SW 1271 (cell line): Measurements from ENCODE around the gene JPH3.

Experiments used
- DNase-seq, 2 experiments: peaks; one replicate each; lab custom pipeline; 2025; lab: John Stamatoyannopoulos, UW

Gene JPH3

DNA sequence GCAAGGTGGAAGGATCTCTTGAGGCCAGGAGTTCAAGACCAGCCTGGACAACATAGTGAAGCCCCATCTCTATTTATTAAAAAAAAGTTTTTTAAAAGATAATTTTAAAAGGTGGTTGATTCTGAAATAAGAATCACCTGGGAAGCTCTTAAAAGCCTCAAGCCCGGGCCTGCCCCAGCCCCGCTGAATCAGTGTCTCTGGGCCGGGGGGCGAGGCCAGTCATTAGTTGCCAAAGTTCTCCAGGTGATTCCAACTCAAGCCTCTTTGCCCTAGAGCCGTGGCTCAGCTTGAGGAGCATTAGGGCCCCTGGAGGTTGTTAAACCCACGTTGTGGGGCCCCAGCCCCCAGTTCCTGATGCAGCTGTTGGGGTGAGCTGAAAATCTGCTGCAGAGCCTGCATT lies 24.6 kb downstream of the JPH3 start:
- no peak for DNase-seq

DNA sequence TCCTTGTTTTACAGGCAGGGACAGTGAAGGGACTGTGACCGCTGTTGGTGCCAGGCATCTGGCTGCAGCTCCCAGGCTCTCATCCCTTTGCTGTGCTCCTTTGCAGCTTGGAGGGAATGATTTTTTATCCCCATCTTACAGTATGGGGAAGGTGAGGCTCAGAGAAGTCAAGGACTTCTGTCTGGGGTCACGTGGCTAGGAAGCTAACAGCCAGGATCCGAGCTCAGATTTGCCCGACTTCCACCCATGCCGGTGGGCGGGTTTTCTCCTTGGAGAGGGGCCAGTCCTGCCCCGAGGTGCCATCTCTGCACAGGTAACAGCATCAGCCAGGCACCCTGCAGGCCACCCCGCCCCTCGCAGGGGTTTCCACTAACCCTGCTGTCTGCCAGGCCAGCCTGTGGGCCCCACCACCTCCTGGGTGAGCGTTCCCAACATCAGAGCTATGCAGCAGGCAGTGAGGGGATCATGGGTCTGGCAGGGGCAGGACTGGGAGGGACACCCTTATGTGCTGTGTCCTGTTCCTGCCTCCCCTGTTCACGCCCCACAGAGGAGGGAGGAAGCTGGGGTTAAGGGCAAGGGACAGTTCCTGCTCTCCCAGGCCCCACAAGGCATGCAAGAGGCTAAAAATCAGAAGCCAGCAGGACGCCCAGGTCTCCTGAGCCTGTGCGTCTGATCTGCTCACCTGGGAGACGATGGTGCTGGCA lies 25.4 kb downstream of the JPH3 start:
- DNase-seq, result no peak

DNA sequence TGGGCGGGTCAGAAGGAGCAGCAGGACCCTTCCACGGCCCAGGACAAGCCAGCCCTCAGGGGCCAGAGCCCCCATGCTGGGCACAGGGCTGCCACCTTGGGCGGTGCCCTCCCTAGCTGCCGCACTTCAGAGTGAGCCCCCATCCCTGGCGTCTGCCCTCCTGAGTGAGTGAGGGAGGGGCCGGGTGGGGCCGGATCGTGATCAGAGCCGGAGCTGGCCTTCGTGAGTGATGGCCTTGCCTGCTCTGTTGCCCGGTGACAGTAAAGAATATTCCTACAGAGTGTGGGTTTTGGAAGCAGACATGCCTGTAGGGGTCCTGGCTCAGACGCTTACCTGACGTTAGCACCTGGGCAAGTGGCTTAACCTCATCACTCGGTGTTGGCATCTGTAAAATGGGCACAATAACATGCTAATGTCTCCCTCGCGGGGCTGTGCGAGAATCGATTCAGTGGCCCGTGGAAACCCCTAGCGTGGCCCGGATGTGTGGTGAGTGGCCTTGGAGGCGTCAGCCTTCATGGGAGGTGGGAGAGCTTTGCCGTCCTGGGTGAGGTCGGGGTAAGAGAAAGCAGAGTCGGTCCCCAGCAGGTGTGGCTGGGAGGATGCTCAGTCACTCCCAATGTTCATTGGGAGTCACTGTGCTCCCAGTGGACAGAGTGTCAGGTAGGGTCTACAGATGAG lies 26.1 kb downstream of the JPH3 start:
- no peak for DNase-seq

DNA sequence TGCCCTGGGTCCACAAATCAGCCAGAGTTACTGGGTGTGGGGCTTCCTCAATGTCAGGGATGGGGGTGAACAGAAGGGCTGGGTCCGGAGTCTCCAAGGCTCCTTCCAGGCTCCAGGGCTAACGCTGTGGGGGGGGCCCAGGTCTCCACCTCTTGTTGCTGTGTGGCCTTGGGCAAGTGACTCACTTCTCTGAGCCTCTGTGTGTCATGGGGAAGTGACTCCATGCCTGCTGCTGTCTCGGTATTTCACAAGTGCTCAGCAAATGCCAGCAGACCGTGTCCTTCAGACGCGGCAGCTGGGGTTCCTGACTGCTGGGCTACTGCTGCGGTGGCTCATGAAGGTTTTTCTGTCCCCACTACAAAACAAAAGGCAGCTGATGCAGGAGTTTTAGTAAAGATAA lies 26.6 kb downstream of the JPH3 start:
- DNase-seq, result no peak

DNA sequence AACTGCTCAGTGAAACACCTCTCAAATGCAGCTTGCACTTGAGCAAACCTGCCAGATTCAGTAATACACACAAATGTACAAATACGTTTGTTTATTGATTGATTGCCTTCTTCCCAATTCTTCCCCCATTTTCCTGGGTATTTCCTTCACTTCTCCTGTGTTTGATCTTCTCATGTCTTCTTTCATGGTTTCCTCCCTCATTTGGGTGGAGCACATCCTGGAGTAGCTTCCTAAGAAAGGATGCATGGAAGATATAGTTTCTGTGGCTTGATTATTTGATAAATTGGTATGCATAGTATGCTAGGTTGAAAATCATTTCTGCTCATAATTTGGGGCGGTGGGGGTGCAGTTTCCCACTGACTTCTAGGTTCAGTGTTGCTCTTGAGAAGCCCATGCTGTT lies 28.8 kb downstream of the JPH3 start:
- no peak for DNase-seq

DNA sequence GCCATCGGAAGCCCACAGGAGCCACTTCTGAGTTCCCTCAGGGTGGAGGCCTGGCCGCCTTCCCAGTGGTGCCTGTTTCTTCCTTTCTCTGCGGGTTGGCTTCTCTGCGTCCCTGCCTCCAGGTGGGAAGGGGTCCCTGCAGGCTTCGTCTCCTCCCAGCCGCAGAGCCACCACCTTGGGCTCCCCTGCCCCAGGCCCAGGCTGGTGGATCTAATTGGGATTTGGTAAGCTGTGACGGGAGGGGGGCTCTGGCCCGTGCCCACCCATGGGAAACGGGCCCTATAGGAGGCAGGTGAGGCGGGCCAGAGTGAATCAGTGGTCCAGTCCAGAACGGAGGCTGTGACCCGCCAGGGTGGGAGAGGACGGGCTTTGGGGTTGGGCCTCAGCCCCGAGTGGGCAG lies 32.1 kb downstream of the JPH3 start:
- no peak for DNase-seq

DNA sequence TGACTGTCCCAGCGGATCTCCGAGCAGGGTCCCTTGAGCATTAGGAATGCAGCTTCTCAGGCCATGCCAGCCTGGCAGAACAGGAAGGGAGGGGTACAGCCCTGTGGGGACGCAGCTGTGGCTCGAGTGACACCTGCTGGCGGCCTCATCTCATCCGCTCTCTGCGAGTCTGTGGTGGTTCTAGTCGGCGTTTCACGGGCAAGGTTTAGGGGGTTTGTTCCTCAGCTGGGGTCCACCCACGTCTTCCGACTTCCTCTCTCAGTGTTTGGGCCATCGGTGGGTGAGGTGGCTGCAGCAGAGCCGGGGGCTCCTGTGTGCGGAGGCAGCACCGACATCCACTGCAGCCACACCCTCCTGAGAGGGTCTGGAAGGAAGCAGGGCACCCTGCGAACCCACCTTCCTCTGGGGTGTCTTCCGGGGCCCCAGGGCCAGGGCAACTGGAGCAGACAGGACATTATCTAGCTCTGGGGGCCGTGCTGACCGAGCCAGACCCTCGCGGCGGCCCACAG lies 33.3 kb downstream of the JPH3 start:
- DNase-seq, result peak in 1 of 2 experiments; percentile 60

DNA sequence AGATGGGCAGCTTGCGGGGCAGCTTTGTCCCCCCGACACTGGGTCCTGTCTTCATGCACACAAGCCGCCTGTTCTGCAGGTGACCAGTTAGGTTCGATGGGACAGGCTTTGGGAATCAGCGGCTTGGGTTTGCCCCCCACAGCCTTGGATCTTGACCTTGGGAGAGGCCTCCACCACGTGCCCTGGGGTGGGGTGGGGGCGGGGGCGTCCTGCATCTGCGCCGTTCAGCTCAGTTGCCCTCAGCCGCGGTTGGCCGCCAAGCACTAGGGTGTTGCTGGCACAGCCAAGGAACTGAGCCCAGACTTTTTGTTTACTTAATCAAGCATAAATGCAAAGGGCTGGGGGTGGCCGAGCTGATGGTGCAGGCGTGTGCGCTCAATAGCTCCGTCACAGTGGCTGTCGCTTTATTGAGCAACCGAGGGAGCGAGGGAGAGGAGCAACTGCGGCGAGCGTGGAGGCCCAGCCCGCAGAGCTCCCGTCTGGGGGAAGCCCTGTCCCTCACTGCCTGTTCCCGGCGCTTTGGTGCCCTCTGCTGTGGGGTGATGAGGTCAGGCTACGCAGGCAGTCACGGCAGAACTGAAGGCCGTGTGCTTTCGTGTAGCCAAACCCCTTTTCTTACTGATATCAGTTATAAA lies 33.9 kb downstream of the JPH3 start:
- DNase-seq, result peak; percentile 40 to 57

DNA sequence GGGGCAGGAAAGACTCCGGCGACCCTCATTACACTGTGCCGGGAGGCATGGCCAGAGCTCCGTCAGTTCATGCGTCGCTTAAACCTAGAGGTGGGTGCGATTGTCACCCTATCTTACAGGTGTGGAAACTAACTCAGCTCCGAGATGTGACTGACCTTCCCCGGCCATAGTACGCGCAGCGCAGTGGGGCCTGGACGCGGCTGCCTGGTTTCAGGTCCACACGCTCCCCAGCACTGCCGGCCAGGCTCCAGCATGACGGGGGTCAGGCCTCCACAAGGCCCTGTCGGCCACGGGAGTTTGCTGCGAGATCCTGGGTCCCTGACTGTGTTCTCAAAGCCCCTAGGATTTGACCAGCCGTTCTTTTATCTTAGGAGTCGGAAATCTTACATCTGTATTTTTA lies 34.4 kb downstream of the JPH3 start:
- DNase-seq, result no peak

DNA sequence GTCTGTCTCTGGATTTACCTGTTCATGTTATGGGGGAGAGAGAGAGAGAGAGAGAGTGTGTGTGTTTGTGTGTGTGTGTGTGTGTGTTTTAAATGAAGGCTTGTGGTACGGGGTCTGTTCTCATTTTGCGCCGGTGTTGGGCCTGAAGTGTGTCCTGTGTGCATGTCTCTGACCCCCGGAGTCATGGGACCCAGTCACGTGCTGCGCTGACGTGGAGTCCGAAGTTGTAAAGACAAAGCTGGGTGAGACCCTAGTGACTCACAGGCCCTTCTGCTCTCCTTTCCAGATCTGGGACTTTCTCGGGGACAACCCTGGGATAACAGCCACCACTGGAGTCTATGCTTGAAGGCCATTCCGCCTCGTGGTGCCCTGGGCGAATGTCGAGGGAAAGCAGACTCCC lies 35.0 kb downstream of the JPH3 start:
- DNase-seq, result no peak

DNA sequence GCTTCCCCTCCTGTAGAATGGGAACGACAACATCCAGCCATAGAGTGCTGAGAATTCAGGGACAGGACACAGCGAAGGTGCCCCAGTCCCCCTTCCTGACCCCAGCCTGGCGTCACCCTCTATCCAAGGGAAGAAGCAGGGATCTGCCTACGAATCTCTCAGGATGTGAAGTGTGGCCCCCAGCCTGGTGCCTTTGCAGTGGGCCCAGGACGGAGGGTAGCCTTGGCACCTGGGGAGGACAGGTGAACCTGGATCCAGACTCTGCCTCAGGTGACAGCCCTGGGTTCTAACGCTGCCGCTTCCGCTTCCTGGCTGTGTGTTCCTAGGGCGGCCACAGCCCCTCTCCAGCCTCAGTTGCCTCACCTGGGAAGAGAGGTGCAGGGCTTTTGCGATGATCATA lies 36.4 kb downstream of the JPH3 start:
- DNase-seq, result no peak

DNA sequence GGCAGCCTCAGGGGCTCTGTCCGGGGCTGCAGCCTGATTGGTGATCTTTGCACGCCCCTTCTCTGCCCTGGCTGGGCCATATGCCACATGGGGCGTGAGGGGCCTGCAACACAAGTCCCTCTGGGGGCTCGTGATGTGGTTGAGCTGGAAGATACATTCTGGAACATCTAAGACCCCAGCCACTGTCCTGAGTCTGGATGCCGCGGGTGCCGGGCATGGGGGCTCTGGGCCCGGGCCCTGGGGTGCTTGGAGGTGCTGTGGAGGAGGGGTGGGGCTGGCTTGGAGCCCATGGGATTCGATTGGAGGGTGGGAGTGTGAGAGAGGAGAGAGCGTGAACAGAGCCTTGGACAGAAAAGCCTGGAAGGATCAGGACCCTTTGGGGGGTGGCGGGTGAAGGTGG lies 39.4 kb downstream of the JPH3 start:
- no peak for DNase-seq

DNA sequence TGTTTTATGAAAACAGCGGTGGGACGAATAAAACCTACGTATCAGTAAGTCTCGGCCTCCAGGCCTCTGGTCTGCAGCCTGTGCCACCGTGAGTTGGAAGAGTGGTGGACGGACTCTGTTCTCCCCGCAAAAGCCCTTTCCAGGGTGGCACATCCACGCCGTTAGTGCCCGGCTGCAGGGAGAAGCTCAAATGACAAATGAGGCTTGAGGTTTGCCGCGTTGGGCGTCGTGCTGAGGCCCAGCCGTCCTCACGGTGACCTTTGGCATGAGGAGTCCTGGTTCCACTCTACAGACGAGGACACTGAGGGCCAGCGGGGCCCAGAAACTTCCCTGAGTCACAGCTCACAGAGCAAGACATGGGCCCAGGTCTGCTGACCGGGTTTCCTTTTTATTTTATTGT lies 40.2 kb downstream of the JPH3 start:
- DNase-seq, result no peak

DNA sequence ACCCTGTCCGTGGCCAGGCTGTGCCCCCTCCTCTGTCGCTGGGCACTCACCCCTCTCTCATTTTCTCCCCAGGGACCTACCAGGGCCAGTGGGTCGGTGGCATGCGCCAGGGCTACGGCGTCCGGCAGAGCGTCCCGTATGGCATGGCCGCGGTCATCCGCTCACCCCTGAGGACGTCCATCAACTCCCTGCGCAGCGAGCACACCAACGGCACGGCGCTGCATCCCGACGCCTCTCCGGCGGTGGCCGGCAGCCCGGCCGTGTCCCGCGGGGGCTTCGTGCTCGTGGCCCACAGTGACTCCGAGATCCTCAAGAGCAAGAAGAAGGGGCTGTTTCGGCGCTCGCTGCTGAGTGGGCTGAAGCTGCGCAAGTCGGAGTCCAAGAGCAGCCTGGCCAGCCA lies 41.9 kb downstream of the JPH3 start:
- DNase-seq, result no peak

DNA sequence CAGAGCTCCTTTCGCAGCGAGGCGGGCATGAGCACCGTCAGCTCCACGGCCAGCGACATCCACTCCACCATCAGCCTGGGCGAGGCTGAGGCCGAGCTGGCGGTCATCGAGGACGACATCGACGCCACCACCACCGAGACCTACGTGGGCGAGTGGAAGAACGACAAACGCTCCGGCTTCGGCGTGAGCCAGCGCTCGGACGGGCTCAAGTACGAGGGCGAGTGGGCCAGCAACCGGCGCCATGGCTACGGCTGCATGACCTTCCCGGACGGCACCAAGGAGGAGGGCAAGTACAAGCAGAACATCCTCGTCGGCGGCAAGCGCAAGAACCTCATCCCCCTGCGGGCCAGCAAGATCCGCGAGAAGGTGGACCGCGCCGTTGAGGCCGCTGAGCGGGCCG lies 42.3 kb downstream of the JPH3 start:
- no peak for DNase-seq

DNA sequence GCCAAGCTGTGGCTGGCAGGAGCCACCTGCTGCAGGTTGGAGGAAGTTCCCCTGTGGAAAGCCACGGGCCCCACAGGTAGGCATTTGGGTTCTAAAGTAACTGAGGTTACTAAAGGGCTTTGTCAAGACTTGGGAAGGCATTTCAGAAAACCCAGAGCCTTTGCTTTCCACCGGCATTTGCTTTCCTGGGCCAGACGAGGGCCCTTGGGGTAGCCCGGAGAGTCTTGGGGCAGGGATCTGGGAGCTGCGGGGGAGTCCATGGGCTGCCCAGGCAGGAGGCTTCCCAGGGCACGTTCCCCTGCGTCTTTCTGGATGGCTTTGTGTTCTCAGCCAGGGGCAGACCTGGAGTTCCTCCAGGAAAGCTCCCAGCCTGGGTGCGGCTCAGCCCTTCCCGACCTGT lies 43.5 kb downstream of the JPH3 start:
- no peak for DNase-seq

DNA sequence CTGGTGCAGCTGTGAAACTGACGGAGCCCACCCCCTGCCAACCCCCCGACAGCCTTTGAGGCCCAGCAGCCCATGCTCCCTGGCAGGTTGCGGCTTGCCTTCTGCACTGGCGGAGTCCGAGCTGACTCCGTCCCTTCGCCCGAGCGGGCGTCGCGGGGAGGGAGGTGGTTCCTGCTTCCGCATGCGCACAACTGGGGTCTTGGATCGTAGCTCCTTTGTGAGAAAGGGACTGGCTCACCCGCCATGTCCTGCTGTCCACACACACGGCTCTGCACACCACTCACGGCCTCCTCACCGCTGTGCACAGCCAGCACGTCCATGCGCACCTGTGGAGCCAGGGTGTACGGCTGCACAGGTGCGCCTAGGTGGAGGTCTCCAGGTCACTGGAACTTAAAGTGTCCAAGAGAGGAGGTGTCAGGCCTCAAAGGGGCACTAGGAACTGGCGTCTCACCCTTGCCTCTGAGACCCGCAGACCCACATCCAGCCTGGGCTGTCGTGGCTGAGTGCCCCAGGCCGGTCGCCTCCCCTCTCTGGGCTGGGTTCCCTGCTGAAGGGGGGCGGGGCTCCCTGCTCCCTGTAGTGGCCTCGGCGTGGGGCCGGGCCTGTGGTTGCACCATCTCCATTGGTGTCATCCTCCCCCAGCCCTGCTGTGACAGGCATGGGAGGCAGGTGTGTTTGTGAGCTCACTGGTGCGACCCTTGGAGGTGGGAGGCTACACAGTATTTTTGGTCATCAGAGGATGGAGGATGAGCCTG lies 45.3 kb downstream of the JPH3 start:
- DNase-seq, result no peak

DNA sequence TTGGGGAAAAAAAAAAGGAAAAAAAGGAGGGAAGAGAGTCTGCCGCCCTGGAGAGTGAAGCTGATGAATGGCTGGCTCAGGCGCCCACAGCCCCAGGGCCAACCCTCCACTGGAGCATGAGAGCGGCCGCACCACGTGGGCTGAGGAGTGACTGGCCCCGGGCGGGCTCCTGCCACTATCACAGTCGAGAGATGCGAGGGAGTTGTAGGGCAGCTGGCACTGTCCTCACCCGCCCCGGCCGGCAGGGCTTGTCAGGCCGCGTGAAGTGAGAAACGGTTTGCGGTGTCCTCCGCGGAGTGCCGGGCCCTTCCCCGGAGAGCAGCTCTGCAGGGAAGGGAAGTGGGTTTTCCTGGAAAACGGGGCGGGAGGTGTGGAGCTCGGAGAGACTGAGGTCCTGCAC lies 45.9 kb downstream of the JPH3 start:
- no peak for DNase-seq

DNA sequence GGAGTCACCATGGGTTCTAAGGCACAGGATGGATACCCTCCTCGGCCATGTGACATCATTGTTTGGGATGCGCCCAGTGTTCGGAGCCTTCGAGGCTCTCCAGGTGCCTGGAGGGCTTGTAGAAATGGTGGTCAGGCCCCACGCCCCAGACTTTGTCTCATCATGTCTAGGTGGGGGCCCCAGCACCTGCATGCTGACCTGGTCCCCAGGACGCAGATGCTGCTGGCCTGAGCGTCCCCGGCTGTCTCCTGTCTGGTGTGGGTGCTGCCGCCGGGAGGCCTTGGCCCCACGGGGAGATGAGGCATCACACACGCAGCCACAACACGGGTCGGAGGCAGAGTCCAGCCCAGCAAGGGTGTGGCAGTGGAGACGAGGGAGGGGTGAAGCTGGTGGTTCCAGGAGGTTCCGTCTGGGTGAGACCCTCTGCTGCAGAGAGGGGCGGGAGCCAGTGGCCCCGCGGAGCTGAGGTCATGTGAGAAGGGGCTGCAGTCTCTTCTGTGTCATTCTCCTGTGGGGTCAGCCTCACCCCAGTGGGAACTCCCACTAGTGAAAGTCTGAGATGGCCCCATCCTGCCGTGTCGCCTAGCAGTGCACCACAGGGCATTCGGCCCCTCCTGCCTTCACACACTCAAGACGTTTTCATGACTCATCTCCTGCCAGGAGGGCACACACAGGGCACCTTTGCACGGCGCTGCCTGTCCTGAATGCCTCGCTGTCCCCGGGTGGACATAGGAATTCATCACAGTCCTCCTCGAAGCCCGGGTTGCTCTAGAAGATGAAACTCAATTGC lies 46.6 kb downstream of the JPH3 start:
- no peak for DNase-seq

DNA sequence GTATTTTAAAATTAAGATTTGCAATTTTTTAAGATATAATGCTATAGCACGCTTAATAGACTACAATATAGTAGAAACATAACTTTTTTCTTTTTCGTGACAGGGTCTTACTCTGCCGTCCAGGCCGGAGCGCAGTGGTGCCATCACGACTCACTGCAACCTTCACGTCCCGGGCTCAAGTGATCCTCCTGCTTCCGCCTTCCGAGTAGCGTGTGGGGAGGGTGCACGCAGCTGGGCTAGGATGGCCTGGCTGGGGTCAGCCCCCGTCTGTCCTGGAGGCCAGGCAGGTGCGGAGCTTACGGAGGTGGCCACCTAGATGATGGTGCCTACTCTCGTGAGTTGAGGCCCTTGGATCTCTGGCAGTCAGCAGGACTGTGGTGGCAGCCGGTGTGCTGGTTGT lies 50.1 kb downstream of the JPH3 start:
- no peak for DNase-seq

DNA sequence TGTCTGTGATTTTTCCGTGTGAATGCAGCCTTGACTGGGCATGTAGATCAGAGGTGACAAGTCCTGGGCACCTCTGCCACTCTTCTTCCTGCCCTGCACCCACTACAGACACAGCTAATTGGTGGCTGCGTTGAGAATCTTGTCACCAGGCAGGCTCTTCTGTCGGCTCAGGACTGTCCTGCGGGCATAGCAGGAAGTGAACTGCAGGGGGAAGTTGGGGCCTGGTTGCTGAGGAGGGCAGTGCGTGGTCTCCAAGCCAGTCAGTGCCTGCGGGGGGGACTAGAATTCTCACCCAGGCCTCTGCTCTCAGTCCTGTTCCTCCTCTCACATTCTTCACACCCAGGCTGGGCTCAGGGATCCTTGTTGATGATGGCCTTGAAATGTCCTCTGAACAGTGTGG lies 50.5 kb downstream of the JPH3 start:
- DNase-seq, result no peak

DNA sequence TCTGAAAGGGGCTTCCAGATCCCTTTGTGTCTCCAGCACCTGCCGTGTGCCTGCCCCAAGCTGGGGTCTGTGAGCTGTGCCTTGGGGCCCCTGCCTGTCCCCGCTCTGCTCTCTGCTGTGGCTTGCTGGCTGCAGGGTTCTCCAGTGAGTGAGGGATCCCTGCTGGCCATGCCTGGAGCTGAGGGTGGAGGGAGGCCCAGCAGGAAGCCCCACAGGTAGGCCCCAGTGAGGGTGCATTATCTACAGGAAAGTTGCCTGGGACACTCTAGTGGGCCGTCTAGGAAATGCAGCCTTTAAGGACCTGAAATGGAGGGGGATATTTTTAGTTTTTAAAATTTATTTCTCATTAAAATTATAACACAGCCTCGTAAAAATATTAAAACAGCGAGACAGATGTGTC lies 50.9 kb downstream of the JPH3 start:
- no peak for DNase-seq
